Measurements from ENCODE around the gene CBFA2T3. TPM values are rescaled to one million over a fixed set of nuclear protein-coding genes. Genes with fewer than 3 reads are reported as not detected.

Gene CBFA2T3
- total and polyA plus RNA-seq, 7 experiments from 2014 or later = 0.14 to 25.2 (median 0.38) TPM; not detected in 1

DNA sequence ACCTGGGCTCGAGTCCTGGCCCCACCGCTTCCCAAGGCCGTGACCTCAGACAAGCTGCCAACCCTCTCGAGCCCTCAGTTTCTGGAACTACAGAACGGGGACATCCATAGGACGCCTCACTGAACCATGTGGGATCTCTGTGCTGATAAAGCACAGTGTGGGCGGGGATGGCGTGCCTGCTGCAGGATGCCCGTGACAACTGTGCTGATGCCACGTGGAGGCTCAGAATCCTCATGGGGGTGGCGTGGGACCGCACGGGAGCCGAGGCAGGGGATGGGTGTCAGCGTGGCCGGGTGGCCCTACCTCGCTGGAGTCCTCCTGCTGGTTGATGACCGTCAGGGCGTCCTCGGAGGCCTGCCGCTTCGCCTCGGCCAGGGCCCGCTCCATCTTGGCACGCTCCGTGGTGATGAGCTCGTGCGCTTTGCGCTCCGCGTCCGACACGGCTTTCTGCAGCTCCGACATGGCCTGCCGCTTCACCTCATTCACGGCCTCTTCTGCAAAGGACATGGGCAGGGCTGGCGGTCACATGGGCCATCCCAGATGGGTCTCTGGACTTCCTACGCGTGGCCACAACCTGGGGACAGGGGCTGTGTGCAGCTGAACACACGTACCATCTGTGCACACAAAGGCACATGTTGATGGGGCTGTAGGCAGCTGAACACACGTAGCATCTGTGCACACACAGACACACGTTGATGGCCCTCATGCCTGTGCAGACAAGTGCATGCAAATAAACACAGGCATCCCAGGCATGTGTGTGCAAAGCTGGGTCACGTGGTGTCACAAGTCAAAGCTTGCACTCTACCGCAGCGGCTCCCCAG, 97.8 kb downstream of the CBFA2T3 start:
- DNase-seq = no peak
- no peaks in the 10 kb centered on the region for H3K9me3 ChIP-seq (ENCODE audit: control insufficient read depth in 2 of 3, low read length in 3 of 3)
- H3K4me1 ChIP-seq (ENCODE audit: control insufficient read depth in 2 of 2, insufficient read depth in 2 of 2, low read length in 2 of 2) = no peaks in the 10 kb centered on the region
- H3K27ac Mint-ChIP-seq = no peak overlapping the region
- no peaks in the 10 kb centered on the region for H3K27me3 ChIP-seq (ENCODE audit: control insufficient read depth in 2 of 2, insufficient read depth in 2 of 2, low read length in 2 of 2)
- H3K36me3 Mint-ChIP-seq = no peaks in the 10 kb centered on the region
- peaks cover 0 to 11% (median 0%) of the 10 kb centered on the region in 7 donors for H3K4me1 Mint-ChIP-seq
- intact Hi-C loops (cut with micrococcal nuclease) = no loop called here
- no peaks in the 10 kb centered on the region for H3K27me3 Mint-ChIP-seq
- ChIA-PET POLR2A (no interaction called here), CTCF (no interaction called here)
- no peaks in the 10 kb centered on the region for H3K36me3 ChIP-seq (ENCODE audit: control insufficient read depth in 2 of 3, insufficient read depth in 3 of 3, low read length in 3 of 3)
- no peak overlapping the region for H3K4me3 ChIP-seq (ENCODE audit: low read length)
- peaks cover 0 to 2% (median 0%) of the 10 kb centered on the region in 11 donors for H3K9me3 Mint-ChIP-seq
- ATAC-seq = no peak
- H3K4me3 Mint-ChIP-seq = no peak overlapping the region
- no peak overlapping the region for H3K27ac ChIP-seq (ENCODE audit: low read depth, low read length)

DNA sequence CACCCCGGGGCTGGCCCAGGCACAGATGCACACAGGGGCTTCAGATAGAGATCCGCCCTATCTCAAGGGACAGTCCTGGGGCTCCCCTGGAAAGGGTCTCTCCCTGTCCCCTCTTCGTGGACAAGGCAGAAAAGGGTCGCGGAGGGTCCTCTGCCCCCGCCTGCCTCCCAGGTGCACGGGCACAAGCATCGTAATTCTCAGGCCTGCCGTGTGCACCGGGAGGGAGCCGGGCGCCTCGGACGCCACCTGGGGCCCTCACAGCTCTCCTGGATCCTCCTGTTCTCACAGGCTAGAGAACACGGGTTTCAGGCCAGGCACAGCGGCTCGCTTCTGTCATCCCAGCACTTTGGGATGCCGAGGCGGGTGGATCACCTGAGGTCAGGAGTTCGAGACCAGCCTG, 98.7 kb downstream of the CBFA2T3 start:
- intact Hi-C loops (cut with micrococcal nuclease) = no loop called here
- no peak overlapping the region for H3K4me3 Mint-ChIP-seq
- Histone ChIP-seq H3K36me3 (ENCODE audit: control insufficient read depth in 2 of 3, insufficient read depth in 3 of 3, low read length in 3 of 3) (no peaks in the 10 kb centered on the region), H3K27ac (ENCODE audit: low read depth, low read length) (no peak overlapping the region), H3K4me1 (ENCODE audit: control insufficient read depth in 2 of 2, insufficient read depth in 2 of 2, low read length in 2 of 2) (no peaks in the 10 kb centered on the region), H3K9me3 (ENCODE audit: control insufficient read depth in 2 of 3, low read length in 3 of 3) (no peaks in the 10 kb centered on the region), H3K4me3 (ENCODE audit: low read length) (no peak overlapping the region), H3K27me3 (ENCODE audit: control insufficient read depth in 2 of 2, insufficient read depth in 2 of 2, low read length in 2 of 2) (no peaks in the 10 kb centered on the region)
- H3K9me3 Mint-ChIP-seq = peaks cover 0 to 2% (median 0%) of the 10 kb centered on the region in 11 donors
- H3K27me3 Mint-ChIP-seq = no peaks in the 10 kb centered on the region
- H3K36me3 Mint-ChIP-seq = no peaks in the 10 kb centered on the region
- no peak for DNase-seq
- H3K27ac Mint-ChIP-seq = no peak overlapping the region
- ChIA-PET POLR2A (no interaction called here), CTCF (no interaction called here)
- peaks cover 0 to 10% (median 0%) of the 10 kb centered on the region in 7 donors for H3K4me1 Mint-ChIP-seq
- ATAC-seq = no peak

DNA sequence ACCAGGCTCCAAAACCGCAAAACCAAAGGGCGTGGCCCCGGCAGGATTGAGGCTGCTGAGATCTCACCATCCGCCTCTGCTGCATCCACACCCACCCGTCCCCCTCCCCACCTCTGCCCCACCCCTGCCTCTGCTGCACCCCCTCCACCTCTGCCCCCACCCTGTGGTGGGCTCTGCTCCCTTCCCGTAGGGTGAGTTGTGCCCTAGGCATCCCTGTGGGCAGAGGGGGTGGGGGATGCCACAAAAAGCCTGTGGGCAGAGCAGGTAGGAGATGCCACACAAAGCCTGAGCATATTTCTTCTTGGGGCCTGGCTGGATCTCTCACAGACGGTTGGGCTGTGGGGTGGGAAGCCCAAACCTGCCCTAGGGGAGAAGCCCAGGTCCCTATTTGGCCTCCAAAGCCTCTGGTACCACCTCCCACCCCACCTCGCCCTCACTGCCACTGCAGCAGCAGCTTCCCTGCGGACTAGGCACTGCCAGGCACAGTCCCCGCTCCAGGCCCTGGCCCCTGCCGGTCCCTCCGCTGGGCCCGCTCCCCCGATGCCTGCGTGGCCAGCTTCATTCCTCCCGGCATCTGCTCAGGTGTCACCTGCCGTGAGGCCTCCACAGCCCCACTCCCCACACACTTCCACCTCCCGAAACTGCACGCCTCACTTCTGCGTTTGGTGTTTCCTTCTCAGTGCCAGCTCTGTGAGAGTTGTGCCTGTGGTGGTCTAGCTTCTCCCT, 99.3 kb downstream of the CBFA2T3 start:
- H3K4me1 ChIP-seq (ENCODE audit: control insufficient read depth in 2 of 2, insufficient read depth in 2 of 2, low read length in 2 of 2) = no peaks in the 10 kb centered on the region
- no peak overlapping the region for H3K27ac ChIP-seq (ENCODE audit: low read depth, low read length)
- Mint-ChIP-seq H3K36me3 (no peaks in the 10 kb centered on the region), H3K9me3 (peaks cover 0 to 2% (median 0%) of the 10 kb centered on the region in 11 donors), H3K4me1 (peaks cover 0 to 7% (median 0%) of the 10 kb centered on the region in 7 donors), H3K4me3 (no peak overlapping the region), H3K27me3 (no peaks in the 10 kb centered on the region), H3K27ac (no peak overlapping the region)
- no peaks in the 10 kb centered on the region for H3K9me3 ChIP-seq (ENCODE audit: control insufficient read depth in 2 of 3, low read length in 3 of 3)
- no peak overlapping the region for H3K4me3 ChIP-seq (ENCODE audit: low read length)
- DNase-seq (no peak), ATAC-seq (no peak)
- no peaks in the 10 kb centered on the region for H3K27me3 ChIP-seq (ENCODE audit: control insufficient read depth in 2 of 2, insufficient read depth in 2 of 2, low read length in 2 of 2)
- no peaks in the 10 kb centered on the region for H3K36me3 ChIP-seq (ENCODE audit: control insufficient read depth in 2 of 3, insufficient read depth in 3 of 3, low read length in 3 of 3)
- ChIA-PET POLR2A (no interaction called here), CTCF (no interaction called here)
- intact Hi-C loops (cut with micrococcal nuclease) = no loop called here

DNA sequence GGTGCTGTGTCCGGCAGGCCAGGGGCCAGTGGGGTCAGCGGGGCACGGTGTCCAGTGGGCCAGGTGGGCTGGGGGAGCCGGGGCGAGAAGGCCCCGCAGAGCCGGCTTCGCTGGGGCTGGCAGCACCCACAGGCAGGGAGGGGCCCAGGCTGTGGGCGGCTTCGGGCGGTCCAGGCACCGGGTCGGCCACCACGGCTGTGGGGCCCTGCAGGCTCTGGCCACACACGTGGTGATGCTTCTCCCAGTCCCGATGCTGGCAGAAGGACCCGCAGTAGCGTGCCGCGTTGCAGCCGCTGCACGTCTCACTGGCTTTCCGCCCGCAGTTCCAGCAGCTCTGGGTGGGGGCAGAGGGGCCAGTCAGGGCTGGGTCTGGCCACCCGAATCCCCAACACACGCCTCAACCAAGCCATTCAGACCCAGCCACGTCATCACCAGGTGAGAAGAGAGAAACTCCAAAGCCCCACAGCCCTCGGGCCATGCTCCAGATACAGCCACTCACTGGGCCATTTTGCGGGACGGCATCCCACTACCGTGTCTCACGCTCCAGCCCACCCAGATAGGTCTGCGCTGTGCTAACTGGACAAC, 100.0 kb downstream of the CBFA2T3 start:
- no peaks in the 10 kb centered on the region for H3K36me3 Mint-ChIP-seq
- Histone ChIP-seq H3K27me3 (ENCODE audit: control insufficient read depth in 2 of 2, insufficient read depth in 2 of 2, low read length in 2 of 2) (no peaks in the 10 kb centered on the region), H3K9me3 (ENCODE audit: control insufficient read depth in 2 of 3, low read length in 3 of 3) (no peaks in the 10 kb centered on the region), H3K4me1 (ENCODE audit: control insufficient read depth in 2 of 2, insufficient read depth in 2 of 2, low read length in 2 of 2) (no peaks in the 10 kb centered on the region), H3K27ac (ENCODE audit: low read depth, low read length) (no peak overlapping the region), H3K4me3 (ENCODE audit: low read length) (no peak overlapping the region), H3K36me3 (ENCODE audit: control insufficient read depth in 2 of 3, insufficient read depth in 3 of 3, low read length in 3 of 3) (no peaks in the 10 kb centered on the region)
- no peak overlapping the region for H3K4me3 Mint-ChIP-seq
- ChIA-PET CTCF (no interaction called here), POLR2A (no interaction called here)
- intact Hi-C loops (cut with micrococcal nuclease) = no loop called here
- H3K9me3 Mint-ChIP-seq = peaks cover 0 to 2% (median 0%) of the 10 kb centered on the region in 11 donors
- H3K27me3 Mint-ChIP-seq = peaks cover 0 to 4% (median 0%) of the 10 kb centered on the region in 5 donors
- peaks cover 0 to 1% (median 0%) of the 10 kb centered on the region in 7 donors for H3K4me1 Mint-ChIP-seq
- ATAC-seq = no peak
- H3K27ac Mint-ChIP-seq = no peak overlapping the region
- no peak for DNase-seq

DNA sequence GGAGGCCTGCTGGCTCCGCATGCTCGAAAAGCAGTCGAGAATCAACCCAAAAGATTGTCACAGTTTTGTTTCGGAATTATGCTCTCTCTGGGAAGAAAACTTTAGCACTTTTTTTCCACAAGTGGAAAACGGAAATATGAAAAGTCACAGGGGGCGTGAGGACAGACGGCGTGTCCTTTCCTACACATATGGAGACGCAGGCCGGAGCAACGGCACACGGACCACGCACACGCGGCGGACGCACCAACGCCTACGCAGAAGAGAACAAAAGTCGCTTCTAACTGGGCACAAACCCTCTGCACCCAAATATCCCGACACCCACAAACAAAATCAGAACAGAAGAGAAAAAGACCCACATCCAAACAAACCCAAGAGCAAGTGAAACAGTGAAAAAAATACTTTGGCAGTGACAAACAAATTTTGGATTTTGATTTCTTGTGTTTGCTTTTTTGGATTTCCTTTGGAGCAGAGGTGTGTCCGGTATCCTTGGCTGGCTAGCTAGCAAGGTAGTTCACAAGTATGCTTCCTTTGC, 101.2 kb downstream of the CBFA2T3 start:
- H3K27me3 ChIP-seq (ENCODE audit: control insufficient read depth in 2 of 2, insufficient read depth in 2 of 2, low read length in 2 of 2) = no peaks in the 10 kb centered on the region
- H3K27ac ChIP-seq (ENCODE audit: low read depth, low read length) = no peak overlapping the region
- no peak for ATAC-seq
- H3K36me3 ChIP-seq (ENCODE audit: control insufficient read depth in 2 of 3, insufficient read depth in 3 of 3, low read length in 3 of 3) = no peaks in the 10 kb centered on the region
- CTCF ChIA-PET = interaction anchor here (0.8 to 1.0 kb wide), 2 partner anchors 9 to 140 kb away, joined by 3 read pairs; no protein-coding TSS in a partner anchor
- no peaks in the 10 kb centered on the region for H3K9me3 ChIP-seq (ENCODE audit: control insufficient read depth in 2 of 3, low read length in 3 of 3)
- no peak for DNase-seq
- Mint-ChIP-seq H3K4me3 (no peak overlapping the region), H3K9me3 (peaks cover 0 to 2% (median 0%) of the 10 kb centered on the region in 11 donors), H3K27ac (no peak overlapping the region), H3K27me3 (peaks cover 3 to 12% (median 6%) of the 10 kb centered on the region in 5 donors), H3K4me1 (peaks cover 0 to 6% (median 0%) of the 10 kb centered on the region in 7 donors), H3K36me3 (no peaks in the 10 kb centered on the region)
- H3K4me1 ChIP-seq (ENCODE audit: control insufficient read depth in 2 of 2, insufficient read depth in 2 of 2, low read length in 2 of 2) = no peaks in the 10 kb centered on the region
- intact Hi-C loops (cut with micrococcal nuclease) = no loop called here
- no peak overlapping the region for H3K4me3 ChIP-seq (ENCODE audit: low read length)
- POLR2A ChIA-PET = interaction anchor here (0.7 kb wide), 1 partner anchor 18 kb away, joined by 3 read pairs; no protein-coding TSS in a partner anchor

DNA sequence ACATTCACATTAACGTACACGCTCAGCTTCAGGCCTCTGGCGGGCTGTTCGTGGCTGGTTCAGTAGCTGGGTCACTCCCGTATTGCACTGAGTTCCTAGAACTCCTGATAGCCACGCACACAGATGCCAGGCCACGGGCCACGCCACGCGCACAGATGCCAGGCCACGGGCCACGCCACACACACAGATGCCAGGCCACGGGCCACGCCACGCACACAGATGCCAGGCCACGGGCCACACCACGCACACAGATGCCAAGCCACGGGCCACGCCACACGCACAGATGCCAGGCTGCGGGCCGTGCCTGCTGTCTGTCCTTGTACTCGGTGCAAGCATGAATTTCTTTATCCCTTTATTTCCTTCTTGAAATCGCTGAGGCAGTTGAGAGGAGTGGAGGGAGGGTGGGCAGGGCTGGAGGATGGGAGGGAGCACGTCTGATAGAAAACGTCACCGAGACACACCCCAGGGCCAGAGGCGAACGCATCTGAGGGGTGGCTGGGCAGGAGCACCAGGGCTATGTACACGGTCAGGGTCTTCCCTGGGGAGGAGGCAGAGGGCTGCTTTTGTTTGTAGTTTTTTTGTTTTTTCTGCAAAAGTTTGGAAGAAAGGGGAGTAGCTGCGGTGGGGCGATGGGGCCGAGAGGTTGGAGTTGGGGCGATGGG, 101.9 kb downstream of the CBFA2T3 start:
- intact Hi-C loops (cut with micrococcal nuclease) = no loop called here
- H3K36me3 ChIP-seq (ENCODE audit: control insufficient read depth in 2 of 3, insufficient read depth in 3 of 3, low read length in 3 of 3) = no peaks in the 10 kb centered on the region
- H3K27ac ChIP-seq (ENCODE audit: low read depth, low read length) = no peak overlapping the region
- peaks cover 0 to 9% (median 0%) of the 10 kb centered on the region in 7 donors for H3K4me1 Mint-ChIP-seq
- H3K4me1 ChIP-seq (ENCODE audit: control insufficient read depth in 2 of 2, insufficient read depth in 2 of 2, low read length in 2 of 2) = no peaks in the 10 kb centered on the region
- ATAC-seq = no peak
- H3K27ac Mint-ChIP-seq = peak overlapping the region in 1 of 9 donors; percentile 23
- no peaks in the 10 kb centered on the region for H3K27me3 ChIP-seq (ENCODE audit: control insufficient read depth in 2 of 2, insufficient read depth in 2 of 2, low read length in 2 of 2)
- no peak overlapping the region for H3K4me3 Mint-ChIP-seq
- peaks cover 0 to 2% (median 0%) of the 10 kb centered on the region in 11 donors for H3K9me3 Mint-ChIP-seq
- no peaks in the 10 kb centered on the region for H3K9me3 ChIP-seq (ENCODE audit: control insufficient read depth in 2 of 3, low read length in 3 of 3)
- ChIA-PET CTCF (interaction anchor here (0.7 to 1.0 kb wide), 2 partner anchors 24 to 139 kb away, joined by 3 to 4 read pairs; no protein-coding TSS in a partner anchor), POLR2A (no interaction called here)
- no peaks in the 10 kb centered on the region for H3K36me3 Mint-ChIP-seq
- peaks cover 5 to 17% (median 9%) of the 10 kb centered on the region in 5 donors for H3K27me3 Mint-ChIP-seq
- no peak for DNase-seq
- no peak overlapping the region for H3K4me3 ChIP-seq (ENCODE audit: low read length)
